Measurements from ENCODE around the gene ELN. TPM values are rescaled to one million over a fixed set of nuclear protein-coding genes. Genes with fewer than 3 reads are reported as not detected.
"Not testable (repeated sequence)": the region's sequence is repeated elsewhere in the genome, so short reads cannot be mapped to it uniquely, and the experiment has no call there.

Gene ELN
- total RNA-seq (2.1 and 6.4 TPM in 2 replicates), polyA plus RNA-seq (1.9 and 11.0 TPM in 2 replicates), polyA minus RNA-seq (ENCODE audit: low replicate concordance) (3.0 and 11.0 TPM in 2 replicates)
- 2.8 and 16.3 TPM in 2 replicates for polyA plus RNA-seq (2012)

DNA sequence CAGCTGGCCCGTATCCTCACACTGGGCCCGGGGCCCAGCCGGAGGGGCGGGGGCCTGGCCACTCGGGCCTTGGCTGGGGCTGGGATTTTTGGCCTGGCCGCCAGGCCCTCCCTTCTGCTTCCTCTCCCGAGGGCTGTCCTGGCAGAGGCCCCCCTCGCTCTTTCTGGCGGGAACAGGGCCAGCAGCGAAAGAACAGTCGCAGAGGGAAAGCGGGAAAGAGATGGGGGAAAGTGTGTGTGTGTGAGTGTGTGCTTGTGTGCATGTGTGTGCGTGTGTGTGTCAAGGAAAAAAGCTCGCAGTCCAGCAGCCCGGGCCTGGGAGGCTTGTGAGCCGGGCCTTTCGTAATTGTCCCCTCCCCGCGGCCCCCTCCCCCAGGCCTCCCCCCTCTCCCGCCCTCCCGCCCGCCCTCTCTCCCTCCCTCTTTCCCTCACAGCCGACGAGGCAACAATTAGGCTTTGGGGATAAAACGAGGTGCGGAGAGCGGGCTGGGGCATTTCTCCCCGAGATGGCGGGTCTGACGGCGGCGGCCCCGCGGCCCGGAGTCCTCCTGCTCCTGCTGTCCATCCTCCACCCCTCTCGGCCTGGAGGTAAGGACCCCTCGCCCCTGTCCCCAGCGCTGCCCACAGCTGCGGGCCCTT, at the start of gene ELN:
TSS of gene ELN (plus strand) at position 491 of the 638 bp plus-strand sequence. CDS start at position 506, 15 bp downstream.
- H3K79me2 ChIP-seq (ENCODE audit: control insufficient read depth, insufficient read depth, low read length) = no peaks in the 10 kb centered on the region
- no peaks in the 10 kb centered on the region for H4K20me1 ChIP-seq (ENCODE audit: control insufficient read depth, extremely low read depth, insufficient read depth, low read length)
- DNase-seq (ENCODE audit: low read depth in 2 of 2) = peak; percentile 60 to 89
- no peaks in the 10 kb centered on the region for H3K9me3 ChIP-seq (ENCODE audit: control insufficient read depth, insufficient read depth, low read depth, low read length)
- peaks cover 10% of the 10 kb centered on the region for H3K27me3 ChIP-seq (ENCODE audit: control insufficient read depth, insufficient read depth, low read length)
- H3K4me1 ChIP-seq (ENCODE audit: control insufficient read depth, extremely low read depth, insufficient read depth, low read length) = peaks cover 29% of the 10 kb centered on the region
- peak within 1 kb of the TSS; percentile 40 for H2AFZ ChIP-seq (ENCODE audit: low read length)
- no peaks in the 10 kb centered on the region for H3K36me3 ChIP-seq (ENCODE audit: control insufficient read depth, insufficient read depth, low read length)
- H3K27ac ChIP-seq (ENCODE audit: insufficient read depth, low read length) = no peak within 1 kb of the TSS
- TF ChIP-seq, protein P1, sequence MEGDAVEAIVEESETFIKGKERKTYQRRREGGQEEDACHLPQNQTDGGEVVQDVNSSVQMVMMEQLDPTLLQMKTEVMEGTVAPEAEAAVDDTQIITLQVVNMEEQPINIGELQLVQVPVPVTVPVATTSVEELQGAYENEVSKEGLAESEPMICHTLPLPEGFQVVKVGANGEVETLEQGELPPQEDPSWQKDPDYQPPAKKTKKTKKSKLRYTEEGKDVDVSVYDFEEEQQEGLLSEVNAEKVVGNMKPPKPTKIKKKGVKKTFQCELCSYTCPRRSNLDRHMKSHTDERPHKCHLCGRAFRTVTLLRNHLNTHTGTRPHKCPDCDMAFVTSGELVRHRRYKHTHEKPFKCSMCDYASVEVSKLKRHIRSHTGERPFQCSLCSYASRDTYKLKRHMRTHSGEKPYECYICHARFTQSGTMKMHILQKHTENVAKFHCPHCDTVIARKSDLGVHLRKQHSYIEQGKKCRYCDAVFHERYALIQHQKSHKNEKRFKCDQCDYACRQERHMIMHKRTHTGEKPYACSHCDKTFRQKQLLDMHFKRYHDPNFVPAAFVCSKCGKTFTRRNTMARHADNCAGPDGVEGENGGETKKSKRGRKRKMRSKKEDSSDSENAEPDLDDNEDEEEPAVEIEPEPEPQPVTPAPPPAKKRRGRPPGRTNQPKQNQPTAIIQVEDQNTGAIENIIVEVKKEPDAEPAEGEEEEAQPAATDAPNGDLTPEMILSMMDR (conservative IDR thresholded peaks at IDR 0.05 in 1 of 2, IDR thresholded peaks at IDR 0.05 in 1 of 2; ENCODE audit: low read depth in 1 of 2, low read length in 2 of 2) = no peak
- no peak for TF ChIP-seq EZH2 (IDR thresholded peaks at IDR 0.05; ENCODE audit: low read length, missing control alignments)
- peak within 1 kb of the TSS in 1 of 4 experiments; percentile 57 for H3K4me3 ChIP-seq (replicated peaks in 1 of 4; ENCODE audit: control extremely low read depth in 1 of 4, insufficient read depth in 1 of 4, low read depth in 3 of 4, low read length in 4 of 4)
- H3K9ac ChIP-seq (ENCODE audit: insufficient read depth, low read length) = peak within 1 kb of the TSS; percentile 54
- H3K4me2 ChIP-seq (ENCODE audit: extremely low read depth, insufficient read depth, low read length) = peak within 1 kb of the TSS; percentile 60

DNA sequence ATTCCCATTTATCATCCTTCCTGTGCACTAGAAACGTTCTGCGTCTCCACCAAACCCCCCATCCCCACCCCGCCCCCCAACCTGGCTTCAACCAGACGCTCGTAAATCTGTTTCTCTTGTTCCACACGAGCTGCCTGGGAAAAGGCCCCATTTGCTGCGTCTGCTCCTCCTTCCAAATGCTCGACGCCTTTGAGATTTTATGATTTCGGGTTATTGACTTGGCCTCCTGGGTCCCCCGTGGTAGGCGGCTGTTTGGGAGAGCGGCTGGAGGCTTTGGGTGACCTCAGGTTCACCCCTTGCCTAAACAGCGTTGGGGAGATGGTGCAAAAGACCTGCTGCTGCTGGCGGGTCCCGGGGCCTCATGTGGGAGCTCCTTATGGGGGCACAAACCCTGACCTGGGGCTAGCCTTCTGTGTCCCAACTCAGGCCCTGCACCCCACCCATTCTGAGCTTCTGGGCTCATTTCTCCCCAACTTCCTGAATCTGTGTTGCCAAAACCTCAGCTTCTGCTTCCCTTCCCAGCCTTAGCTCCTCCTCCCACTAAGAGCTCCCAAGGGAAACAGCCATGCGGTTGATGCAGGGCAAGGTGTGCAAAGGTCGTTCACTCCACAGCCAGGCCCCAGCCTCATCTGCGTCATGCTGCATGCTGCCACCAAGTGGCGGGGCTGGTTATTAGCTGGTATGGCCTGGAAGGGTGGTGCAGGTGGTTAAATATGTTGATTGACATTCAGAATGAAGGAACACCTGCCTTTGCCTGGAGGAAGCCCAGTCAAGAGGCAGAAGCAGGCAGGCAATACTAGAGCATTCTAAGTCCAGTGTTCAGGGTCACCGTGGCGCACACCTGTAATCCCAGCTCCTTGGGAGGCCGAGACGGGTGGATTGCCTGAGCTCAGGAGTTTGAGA, 49.1 kb upstream of the ELN start:
- Histone ChIP-seq H3K9ac (ENCODE audit: insufficient read depth, low read length) (no peak overlapping the region), H4K20me1 (ENCODE audit: control insufficient read depth, extremely low read depth, insufficient read depth, low read length) (no peaks in the 10 kb centered on the region), H3K9me3 (ENCODE audit: control insufficient read depth, insufficient read depth, low read depth, low read length) (no peaks in the 10 kb centered on the region), H3K4me2 (ENCODE audit: extremely low read depth, insufficient read depth, low read length) (no peak overlapping the region), H3K4me1 (ENCODE audit: control insufficient read depth, extremely low read depth, insufficient read depth, low read length) (peaks cover 2% of the 10 kb centered on the region), H3K4me3 (replicated peaks in 1 of 4; ENCODE audit: control extremely low read depth in 1 of 4, insufficient read depth in 1 of 4, low read depth in 3 of 4, low read length in 4 of 4) (no peak overlapping the region), H3K27ac (ENCODE audit: insufficient read depth, low read length) (no peak overlapping the region), H3K36me3 (ENCODE audit: control insufficient read depth, insufficient read depth, low read length) (no peaks in the 10 kb centered on the region), H3K79me2 (ENCODE audit: control insufficient read depth, insufficient read depth, low read length) (no peaks in the 10 kb centered on the region), H2AFZ (ENCODE audit: low read length) (no peak overlapping the region), H3K27me3 (ENCODE audit: control insufficient read depth, insufficient read depth, low read length) (no peaks in the 10 kb centered on the region)
- TF ChIP-seq EZH2 (IDR thresholded peaks at IDR 0.05; ENCODE audit: low read length, missing control alignments) = no peak
- TF ChIP-seq, protein P1 (conservative IDR thresholded peaks at IDR 0.05 in 1 of 2, IDR thresholded peaks at IDR 0.05 in 1 of 2; ENCODE audit: low read depth in 1 of 2, low read length in 2 of 2) = peak; percentile 21 to 33
- DNase-seq (ENCODE audit: low read depth in 2 of 2) = peak; percentile 12 to 54

- not testable (repeated sequence) for H3K9ac ChIP-seq (ENCODE audit: insufficient read depth, low read length); H3K36me3 ChIP-seq (ENCODE audit: control insufficient read depth, insufficient read depth, low read length); H3K4me1 ChIP-seq (ENCODE audit: control insufficient read depth, extremely low read depth, insufficient read depth, low read length); H3K9me3 ChIP-seq (ENCODE audit: control insufficient read depth, insufficient read depth, low read depth, low read length); H3K4me2 ChIP-seq (ENCODE audit: extremely low read depth, insufficient read depth, low read length); H3K27me3 ChIP-seq (ENCODE audit: control insufficient read depth, insufficient read depth, low read length); H3K27ac ChIP-seq (ENCODE audit: insufficient read depth, low read length); H3K79me2 ChIP-seq (ENCODE audit: control insufficient read depth, insufficient read depth, low read length); DNase-seq (ENCODE audit: low read depth in 2 of 2); H4K20me1 ChIP-seq (ENCODE audit: control insufficient read depth, extremely low read depth, insufficient read depth, low read length); H3K4me3 ChIP-seq (replicated peaks in 1 of 4; ENCODE audit: control extremely low read depth in 1 of 4, insufficient read depth in 1 of 4, low read depth in 3 of 4, low read length in 4 of 4); H2AFZ ChIP-seq (ENCODE audit: low read length)
Observed at GRCh38 chr7:73979656-73980055, 48.3 kb upstream of the ELN start.

Data from fibroblast of lung (primary cell).